Breast epithelium (tissue), 3 donors: Measurements from ENCODE around the gene CCDC87.

Experiments used
- POLR2A ChIP-seq: fragments of 450-650 bp; IDR thresholded peaks from one replicate; pipeline ENCODE4 v1.6.1; 2016; ENCODE audit warnings: antibody characterized with exemption, mild to moderate bottlenecking, moderate library complexity
- POLR2AphosphoS5 ChIP-seq, 3 donors: sonication (generic); formaldehyde crosslinking; IDR thresholded peaks; one replicate each; pipeline ENCODE4 v1.6.1; 2017; ENCODE audit warnings: antibody characterized with exemption in 3 of 3
- TF ChIP-seq, protein P1 (sequence below), 3 donors: fragments of 450-650 bp; IDR thresholded peaks; one replicate each; pipeline ENCODE4 v1.5.1; 2016 to 2017; ENCODE audit warnings: antibody characterized with exemption in 3 of 3, mild to moderate bottlenecking in 3 of 3, moderate library complexity in 3 of 3

DNA sequence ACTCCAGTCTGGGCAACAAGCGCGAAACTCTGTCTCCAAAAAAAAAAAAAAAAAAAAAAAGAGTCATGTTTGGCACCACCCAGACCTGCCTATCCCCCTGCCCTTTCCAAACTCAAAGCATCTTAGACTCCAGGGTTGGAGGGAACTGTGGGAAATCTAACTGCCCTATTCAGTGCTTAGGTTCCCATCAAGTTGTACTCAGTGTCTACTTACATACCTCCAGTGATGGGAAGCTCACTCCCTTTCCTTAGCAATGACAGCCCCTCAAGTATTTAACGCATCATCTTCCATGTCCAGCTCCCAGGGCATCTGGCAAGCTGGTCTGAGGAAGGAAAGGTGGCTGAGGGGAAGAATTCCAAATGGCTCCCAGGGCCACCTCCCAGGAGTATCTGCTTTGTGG is 43.2 kb downstream of the CCDC87 start:
- TF ChIP-seq POLR2A = no peak
- TF ChIP-seq, protein P1, sequence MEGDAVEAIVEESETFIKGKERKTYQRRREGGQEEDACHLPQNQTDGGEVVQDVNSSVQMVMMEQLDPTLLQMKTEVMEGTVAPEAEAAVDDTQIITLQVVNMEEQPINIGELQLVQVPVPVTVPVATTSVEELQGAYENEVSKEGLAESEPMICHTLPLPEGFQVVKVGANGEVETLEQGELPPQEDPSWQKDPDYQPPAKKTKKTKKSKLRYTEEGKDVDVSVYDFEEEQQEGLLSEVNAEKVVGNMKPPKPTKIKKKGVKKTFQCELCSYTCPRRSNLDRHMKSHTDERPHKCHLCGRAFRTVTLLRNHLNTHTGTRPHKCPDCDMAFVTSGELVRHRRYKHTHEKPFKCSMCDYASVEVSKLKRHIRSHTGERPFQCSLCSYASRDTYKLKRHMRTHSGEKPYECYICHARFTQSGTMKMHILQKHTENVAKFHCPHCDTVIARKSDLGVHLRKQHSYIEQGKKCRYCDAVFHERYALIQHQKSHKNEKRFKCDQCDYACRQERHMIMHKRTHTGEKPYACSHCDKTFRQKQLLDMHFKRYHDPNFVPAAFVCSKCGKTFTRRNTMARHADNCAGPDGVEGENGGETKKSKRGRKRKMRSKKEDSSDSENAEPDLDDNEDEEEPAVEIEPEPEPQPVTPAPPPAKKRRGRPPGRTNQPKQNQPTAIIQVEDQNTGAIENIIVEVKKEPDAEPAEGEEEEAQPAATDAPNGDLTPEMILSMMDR (IDR thresholded peaks at IDR 0.05) = no peak
- TF ChIP-seq POLR2AphosphoS5 (IDR thresholded peaks at IDR 0.05) = no peak
